ENCODE data around the gene PDZD2.

PDZD2 gene

DNA sequence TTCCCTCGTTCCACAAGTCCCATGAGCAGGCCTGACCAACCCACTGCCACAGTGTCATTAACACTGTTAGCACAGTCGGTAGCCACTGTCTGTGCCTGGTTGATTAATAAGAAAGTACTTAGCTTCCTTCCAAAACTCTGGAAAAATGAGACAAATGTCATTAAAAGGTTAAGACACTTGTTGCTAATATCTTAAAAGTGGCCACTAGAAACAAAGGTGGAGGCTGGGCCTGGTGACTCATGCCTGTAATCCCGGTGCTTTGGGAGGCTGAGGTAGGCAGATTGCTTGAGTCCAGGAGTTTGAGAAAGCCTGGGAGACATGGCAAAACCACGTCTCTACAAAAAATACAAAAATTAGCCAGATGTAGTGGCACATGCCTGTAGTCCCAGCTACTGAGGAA, 194.0 kb downstream of the PDZD2 start:
- Histone ChIP-seq H3K4me3 (ENCODE audit: low read length) (no peak overlapping the region), H2AFZ (ENCODE audit: low read length) (no peak overlapping the region), H3K4me2 (ENCODE audit: low read depth, low read length) (no peak overlapping the region), H3K27ac (ENCODE audit: low read length) (no peak overlapping the region), H4K20me1 (ENCODE audit: insufficient read depth, low read length) (no peaks in the 10 kb centered on the region), H3K36me3 (replicated peaks; ENCODE audit: insufficient read depth, low read length) (no peaks in the 10 kb centered on the region), H3K9me2 (replicated peaks; ENCODE audit: insufficient read depth, low read length) (no peaks in the 10 kb centered on the region), H3K9me3 (replicated peaks; ENCODE audit: insufficient read depth, low read length) (no peaks in the 10 kb centered on the region), H3K79me2 (ENCODE audit: low read length) (no peaks in the 10 kb centered on the region), H3K9ac (ENCODE audit: low read length) (no peak overlapping the region), H3K27me3 (replicated peaks; ENCODE audit: insufficient read depth, low read length) (no peaks in the 10 kb centered on the region), H3F3A (ENCODE audit: insufficient read depth, low read length) (no peaks in the 10 kb centered on the region), H3K4me1 (ENCODE audit: low read length) (no peaks in the 10 kb centered on the region)
- no peak for DNase-seq
- TF ChIP-seq, protein P1, sequence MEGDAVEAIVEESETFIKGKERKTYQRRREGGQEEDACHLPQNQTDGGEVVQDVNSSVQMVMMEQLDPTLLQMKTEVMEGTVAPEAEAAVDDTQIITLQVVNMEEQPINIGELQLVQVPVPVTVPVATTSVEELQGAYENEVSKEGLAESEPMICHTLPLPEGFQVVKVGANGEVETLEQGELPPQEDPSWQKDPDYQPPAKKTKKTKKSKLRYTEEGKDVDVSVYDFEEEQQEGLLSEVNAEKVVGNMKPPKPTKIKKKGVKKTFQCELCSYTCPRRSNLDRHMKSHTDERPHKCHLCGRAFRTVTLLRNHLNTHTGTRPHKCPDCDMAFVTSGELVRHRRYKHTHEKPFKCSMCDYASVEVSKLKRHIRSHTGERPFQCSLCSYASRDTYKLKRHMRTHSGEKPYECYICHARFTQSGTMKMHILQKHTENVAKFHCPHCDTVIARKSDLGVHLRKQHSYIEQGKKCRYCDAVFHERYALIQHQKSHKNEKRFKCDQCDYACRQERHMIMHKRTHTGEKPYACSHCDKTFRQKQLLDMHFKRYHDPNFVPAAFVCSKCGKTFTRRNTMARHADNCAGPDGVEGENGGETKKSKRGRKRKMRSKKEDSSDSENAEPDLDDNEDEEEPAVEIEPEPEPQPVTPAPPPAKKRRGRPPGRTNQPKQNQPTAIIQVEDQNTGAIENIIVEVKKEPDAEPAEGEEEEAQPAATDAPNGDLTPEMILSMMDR (IDR thresholded peaks at IDR 0.05; ENCODE audit: low read length) = no peak
- TF ChIP-seq EZH2 (optimal IDR thresholded peaks at IDR 0.05; ENCODE audit: low read depth, low read length) (no peak), EZH2phosphoT487 (IDR thresholded peaks at IDR 0.05; ENCODE audit: low read length) (no peak)

DNA sequence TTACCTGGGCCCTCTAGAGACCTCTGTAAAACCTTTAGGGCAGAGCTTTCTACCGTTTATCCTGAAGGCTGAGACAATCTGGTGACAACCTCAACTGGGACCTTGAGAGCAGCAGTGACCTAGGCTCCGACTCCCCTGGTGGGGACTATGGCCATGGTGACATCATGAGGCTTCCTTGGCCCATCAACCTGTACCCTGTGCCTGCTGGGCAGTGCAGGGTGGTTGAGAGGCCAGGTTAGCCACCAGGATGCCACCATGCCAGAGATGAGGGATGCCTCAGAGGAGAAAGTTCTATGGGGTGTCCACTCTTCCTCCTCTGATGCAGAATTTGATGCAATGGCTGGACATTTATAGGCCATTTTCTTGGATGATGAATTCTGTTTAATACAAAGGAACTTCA, 194.8 kb downstream of the PDZD2 start:
- Histone ChIP-seq H3K36me3 (replicated peaks; ENCODE audit: insufficient read depth, low read length) (no peaks in the 10 kb centered on the region), H3K9ac (ENCODE audit: low read length) (no peak overlapping the region), H3F3A (ENCODE audit: insufficient read depth, low read length) (no peaks in the 10 kb centered on the region), H4K20me1 (ENCODE audit: insufficient read depth, low read length) (no peaks in the 10 kb centered on the region), H3K27me3 (replicated peaks; ENCODE audit: insufficient read depth, low read length) (no peaks in the 10 kb centered on the region), H2AFZ (ENCODE audit: low read length) (no peak overlapping the region), H3K9me2 (replicated peaks; ENCODE audit: insufficient read depth, low read length) (no peaks in the 10 kb centered on the region), H3K9me3 (replicated peaks; ENCODE audit: insufficient read depth, low read length) (no peaks in the 10 kb centered on the region), H3K79me2 (ENCODE audit: low read length) (no peaks in the 10 kb centered on the region), H3K4me2 (ENCODE audit: low read depth, low read length) (no peak overlapping the region), H3K4me3 (ENCODE audit: low read length) (no peak overlapping the region), H3K4me1 (ENCODE audit: low read length) (no peaks in the 10 kb centered on the region), H3K27ac (ENCODE audit: low read length) (no peak overlapping the region)
- DNase-seq = no peak
- no peak for TF ChIP-seq EZH2phosphoT487 (IDR thresholded peaks at IDR 0.05; ENCODE audit: low read length)
- TF ChIP-seq, protein P1 (IDR thresholded peaks at IDR 0.05; ENCODE audit: low read length) = no peak
- TF ChIP-seq EZH2 (optimal IDR thresholded peaks at IDR 0.05; ENCODE audit: low read depth, low read length) = no peak

DNA sequence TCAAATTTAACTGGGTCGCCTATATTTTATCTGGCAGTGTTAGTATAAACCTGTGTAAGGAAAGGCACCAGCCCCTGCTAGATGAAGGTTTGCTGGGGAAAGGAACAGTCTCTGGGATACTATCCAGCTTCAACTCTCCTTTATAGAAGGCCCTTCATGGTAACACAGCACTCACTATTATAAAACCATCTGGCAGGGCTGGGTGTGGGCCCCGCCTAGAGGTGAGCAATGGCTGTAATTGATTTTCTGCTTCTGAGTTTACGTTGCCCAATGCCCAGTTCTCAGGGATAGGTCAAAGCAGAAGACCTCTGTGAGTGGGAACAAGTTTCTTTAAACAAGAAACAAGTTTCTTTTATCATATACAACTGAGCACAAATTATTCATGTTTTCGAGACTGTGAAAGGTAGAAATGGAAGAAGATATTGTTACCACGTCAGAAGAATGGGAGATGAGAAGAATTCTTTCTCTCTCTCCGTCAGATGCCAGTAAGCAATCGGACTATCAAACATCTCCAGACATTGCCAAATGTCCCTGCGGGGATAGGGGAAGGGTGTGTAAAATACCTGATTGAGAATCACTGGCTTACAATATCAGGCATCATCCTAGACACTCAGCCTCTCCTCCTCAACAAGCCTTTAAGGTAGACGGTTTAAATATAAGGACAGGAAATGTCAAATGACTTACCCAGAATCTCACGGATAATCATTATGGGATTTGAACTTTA, 205.9 kb downstream of the PDZD2 start:
- TF ChIP-seq EZH2 (optimal IDR thresholded peaks at IDR 0.05; ENCODE audit: low read depth, low read length) = no peak
- TF ChIP-seq EZH2phosphoT487 (IDR thresholded peaks at IDR 0.05; ENCODE audit: low read length) = no peak
- TF ChIP-seq, protein P1 (IDR thresholded peaks at IDR 0.05; ENCODE audit: low read length) = no peak
- H3F3A ChIP-seq (ENCODE audit: insufficient read depth, low read length) = no peaks in the 10 kb centered on the region
- DNase-seq = no peak
- H3K9me3 ChIP-seq (replicated peaks; ENCODE audit: insufficient read depth, low read length) = no peaks in the 10 kb centered on the region
- no peaks in the 10 kb centered on the region for H3K27me3 ChIP-seq (replicated peaks; ENCODE audit: insufficient read depth, low read length)
- no peaks in the 10 kb centered on the region for H3K36me3 ChIP-seq (replicated peaks; ENCODE audit: insufficient read depth, low read length)
- H4K20me1 ChIP-seq (ENCODE audit: insufficient read depth, low read length) = no peaks in the 10 kb centered on the region
- H3K27ac ChIP-seq (ENCODE audit: low read length) = no peak overlapping the region
- no peak overlapping the region for H3K4me3 ChIP-seq (ENCODE audit: low read length)
- H3K4me2 ChIP-seq (ENCODE audit: low read depth, low read length) = no peak overlapping the region
- H3K9me2 ChIP-seq (replicated peaks; ENCODE audit: insufficient read depth, low read length) = no peaks in the 10 kb centered on the region
- no peak overlapping the region for H2AFZ ChIP-seq (ENCODE audit: low read length)
- H3K4me1 ChIP-seq (ENCODE audit: low read length) = no peaks in the 10 kb centered on the region
- no peaks in the 10 kb centered on the region for H3K79me2 ChIP-seq (ENCODE audit: low read length)
- H3K9ac ChIP-seq (ENCODE audit: low read length) = no peak overlapping the region

Data from MM.1S (cell line).